ENCODE data around the gene HJV.

The HJV gene

DNA sequence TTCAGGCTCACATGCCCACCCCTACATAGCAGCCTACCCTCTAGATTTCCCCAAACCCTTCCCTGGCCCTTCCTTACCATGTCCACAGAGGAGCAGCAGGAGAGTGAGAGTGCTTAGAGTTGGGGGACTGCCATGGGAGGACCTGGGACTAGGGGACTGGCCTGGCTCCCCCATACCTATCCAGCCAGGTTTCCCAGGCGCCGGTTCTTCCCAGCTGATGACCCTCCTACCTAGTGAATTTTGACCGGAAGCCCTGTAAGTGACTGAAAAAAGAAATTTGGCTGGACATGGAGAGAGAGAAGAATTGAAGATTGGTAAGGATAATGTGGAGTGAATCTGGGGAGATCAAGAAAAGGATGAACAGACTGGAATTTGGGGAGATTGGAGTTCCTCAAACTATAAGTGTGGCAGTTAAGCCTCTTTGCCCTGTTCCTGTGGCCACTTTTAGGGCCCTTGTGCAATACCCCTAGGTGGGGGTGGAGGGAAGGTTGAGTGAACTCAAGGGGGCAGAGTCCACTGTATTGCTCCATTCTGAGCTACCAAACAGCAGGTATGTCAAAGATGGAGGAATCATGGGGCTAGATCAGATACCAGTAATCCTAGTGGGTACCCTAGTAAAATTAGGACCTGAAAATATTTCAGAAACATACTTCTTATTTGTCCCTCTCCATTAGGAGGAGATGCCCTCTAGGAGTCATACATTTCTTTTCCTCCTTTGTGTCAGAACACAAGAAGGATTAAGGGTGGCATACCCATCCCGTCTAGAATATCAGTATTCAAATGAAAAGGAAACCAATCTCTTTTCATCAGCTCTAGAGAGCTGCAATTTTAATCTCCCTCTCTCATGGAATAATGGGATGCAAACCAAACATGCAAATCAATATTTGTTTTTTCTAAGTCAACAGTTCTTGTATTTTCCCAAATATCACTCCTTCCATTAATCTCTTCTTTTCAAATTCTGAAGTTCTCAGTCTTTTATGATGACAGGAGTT lies 1.2 kb downstream of the HJV start:
- TF ChIP-seq FOXM1 (IDR thresholded peaks at IDR 0.05; ENCODE audit: borderline replicate concordance, low read depth) (no peak), CEBPB (IDR thresholded peaks at IDR 0.05) (no peak), EP300 (IDR thresholded peaks at IDR 0.05; ENCODE audit: borderline replicate concordance) (no peak), TEAD4 (IDR thresholded peaks at IDR 0.05) (no peak), YY1 (IDR thresholded peaks at IDR 0.05; ENCODE audit: low read depth) (no peak), EGR1 (IDR thresholded peaks at IDR 0.05) (no peak), RAD21 (IDR thresholded peaks at IDR 0.05; ENCODE audit: low read depth) (no peak), TAF1 (IDR thresholded peaks at IDR 0.05; ENCODE audit: low read depth) (no peak), CREB1 (IDR thresholded peaks at IDR 0.05; ENCODE audit: low read depth) (no peak), NFIC (IDR thresholded peaks at IDR 0.05) (no peak), TCF12 (IDR thresholded peaks at IDR 0.05; ENCODE audit: low read depth) (no peak), ZBTB7A (IDR thresholded peaks at IDR 0.05; ENCODE audit: low read depth) (no peak)
- TF ChIP-seq, protein P1, sequence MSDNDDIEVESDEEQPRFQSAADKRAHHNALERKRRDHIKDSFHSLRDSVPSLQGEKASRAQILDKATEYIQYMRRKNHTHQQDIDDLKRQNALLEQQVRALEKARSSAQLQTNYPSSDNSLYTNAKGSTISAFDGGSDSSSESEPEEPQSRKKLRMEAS (IDR thresholded peaks at IDR 0.05) = no peak
- TF ChIP-seq, protein P2, sequence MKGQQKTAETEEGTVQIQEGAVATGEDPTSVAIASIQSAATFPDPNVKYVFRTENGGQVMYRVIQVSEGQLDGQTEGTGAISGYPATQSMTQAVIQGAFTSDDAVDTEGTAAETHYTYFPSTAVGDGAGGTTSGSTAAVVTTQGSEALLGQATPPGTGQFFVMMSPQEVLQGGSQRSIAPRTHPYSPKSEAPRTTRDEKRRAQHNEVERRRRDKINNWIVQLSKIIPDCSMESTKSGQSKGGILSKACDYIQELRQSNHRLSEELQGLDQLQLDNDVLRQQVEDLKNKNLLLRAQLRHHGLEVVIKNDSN (IDR thresholded peaks at IDR 0.05) = no peak
- TF ChIP-seq, protein P3, sequence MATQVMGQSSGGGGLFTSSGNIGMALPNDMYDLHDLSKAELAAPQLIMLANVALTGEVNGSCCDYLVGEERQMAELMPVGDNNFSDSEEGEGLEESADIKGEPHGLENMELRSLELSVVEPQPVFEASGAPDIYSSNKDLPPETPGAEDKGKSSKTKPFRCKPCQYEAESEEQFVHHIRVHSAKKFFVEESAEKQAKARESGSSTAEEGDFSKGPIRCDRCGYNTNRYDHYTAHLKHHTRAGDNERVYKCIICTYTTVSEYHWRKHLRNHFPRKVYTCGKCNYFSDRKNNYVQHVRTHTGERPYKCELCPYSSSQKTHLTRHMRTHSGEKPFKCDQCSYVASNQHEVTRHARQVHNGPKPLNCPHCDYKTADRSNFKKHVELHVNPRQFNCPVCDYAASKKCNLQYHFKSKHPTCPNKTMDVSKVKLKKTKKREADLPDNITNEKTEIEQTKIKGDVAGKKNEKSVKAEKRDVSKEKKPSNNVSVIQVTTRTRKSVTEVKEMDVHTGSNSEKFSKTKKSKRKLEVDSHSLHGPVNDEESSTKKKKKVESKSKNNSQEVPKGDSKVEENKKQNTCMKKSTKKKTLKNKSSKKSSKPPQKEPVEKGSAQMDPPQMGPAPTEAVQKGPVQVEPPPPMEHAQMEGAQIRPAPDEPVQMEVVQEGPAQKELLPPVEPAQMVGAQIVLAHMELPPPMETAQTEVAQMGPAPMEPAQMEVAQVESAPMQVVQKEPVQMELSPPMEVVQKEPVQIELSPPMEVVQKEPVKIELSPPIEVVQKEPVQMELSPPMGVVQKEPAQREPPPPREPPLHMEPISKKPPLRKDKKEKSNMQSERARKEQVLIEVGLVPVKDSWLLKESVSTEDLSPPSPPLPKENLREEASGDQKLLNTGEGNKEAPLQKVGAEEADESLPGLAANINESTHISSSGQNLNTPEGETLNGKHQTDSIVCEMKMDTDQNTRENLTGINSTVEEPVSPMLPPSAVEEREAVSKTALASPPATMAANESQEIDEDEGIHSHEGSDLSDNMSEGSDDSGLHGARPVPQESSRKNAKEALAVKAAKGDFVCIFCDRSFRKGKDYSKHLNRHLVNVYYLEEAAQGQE (IDR thresholded peaks at IDR 0.05; ENCODE audit: low read depth) = no peak

DNA sequence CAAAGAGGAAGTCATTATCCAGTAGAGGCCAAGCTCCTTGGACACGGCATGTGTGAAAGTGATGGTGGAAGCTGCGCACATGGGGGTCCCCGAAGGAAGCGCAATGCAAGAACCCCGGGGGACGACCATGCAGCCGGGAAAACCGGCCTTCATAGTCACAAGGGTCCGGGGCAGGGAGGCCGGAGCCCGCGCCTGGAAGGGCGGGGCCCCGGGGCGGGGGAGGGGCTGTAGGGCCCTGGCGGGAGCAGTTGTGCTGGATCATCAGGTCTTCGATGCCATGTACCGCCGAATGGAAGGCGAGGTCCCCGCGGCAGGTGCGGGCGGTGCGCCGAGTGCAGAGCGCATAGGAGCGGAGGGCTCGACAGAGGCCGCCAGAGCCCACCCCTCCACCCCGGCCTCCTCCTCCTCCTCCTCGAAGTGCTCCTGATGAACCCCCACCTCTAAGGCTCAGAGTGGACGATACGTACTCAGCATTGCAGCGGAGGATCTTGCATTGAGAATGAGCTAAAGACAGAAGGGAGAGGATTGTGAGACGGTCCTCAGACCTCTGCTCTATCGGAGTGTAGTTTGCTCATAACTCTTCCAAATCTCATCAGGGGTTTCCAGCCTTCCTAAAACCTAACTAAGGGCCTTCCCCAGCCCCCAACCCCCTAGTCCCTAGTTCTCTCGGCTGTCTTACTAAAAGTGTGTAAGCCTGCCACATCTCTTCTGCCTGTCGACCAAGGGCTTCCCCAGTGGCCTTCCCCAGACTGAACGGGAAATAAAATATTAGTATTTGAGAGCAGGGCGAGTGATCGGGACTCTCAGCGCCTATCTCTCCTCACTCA lies 2.1 kb downstream of the HJV start:
- no peak for TF ChIP-seq TAF1 (IDR thresholded peaks at IDR 0.05; ENCODE audit: low read depth)
- TF ChIP-seq CEBPB (IDR thresholded peaks at IDR 0.05) = no peak
- TF ChIP-seq CREB1 (IDR thresholded peaks at IDR 0.05; ENCODE audit: low read depth) = no peak
- TF ChIP-seq, protein P2 (IDR thresholded peaks at IDR 0.05) = no peak
- TF ChIP-seq TCF12 (IDR thresholded peaks at IDR 0.05; ENCODE audit: low read depth) = no peak
- TF ChIP-seq, protein P1 (IDR thresholded peaks at IDR 0.05) = no peak
- no peak for TF ChIP-seq EGR1 (IDR thresholded peaks at IDR 0.05)

DNA sequence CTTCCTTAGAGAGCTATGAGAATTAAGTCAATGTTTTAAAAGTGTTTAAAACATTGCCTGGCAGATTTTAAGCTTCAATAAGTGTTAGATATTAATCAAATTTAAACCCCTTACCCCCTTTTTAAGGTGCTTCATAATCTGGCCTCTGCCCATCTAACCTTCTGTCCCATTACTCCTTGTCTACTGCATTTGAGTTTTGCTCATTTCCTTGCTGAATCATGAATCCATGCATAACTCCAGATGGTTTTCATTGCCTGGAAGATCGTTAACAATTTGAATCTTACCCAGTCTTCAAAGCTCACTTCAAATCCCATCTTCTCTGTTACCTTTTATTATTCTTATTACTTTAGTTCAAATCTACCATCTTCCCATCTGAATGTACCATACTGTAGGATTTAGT lies 4.6 kb downstream of the HJV start:
- no peak for TF ChIP-seq CEBPB (IDR thresholded peaks at IDR 0.05)
- TF ChIP-seq, protein P3 (IDR thresholded peaks at IDR 0.05; ENCODE audit: low read depth) = no peak
- TF ChIP-seq TEAD4 (IDR thresholded peaks at IDR 0.05) = no peak
- TF ChIP-seq CREB1 (IDR thresholded peaks at IDR 0.05; ENCODE audit: low read depth) = no peak
- TF ChIP-seq YY1 (IDR thresholded peaks at IDR 0.05; ENCODE audit: low read depth) = no peak
- TF ChIP-seq, protein P1 (IDR thresholded peaks at IDR 0.05) = no peak
- TF ChIP-seq RAD21 (IDR thresholded peaks at IDR 0.05; ENCODE audit: low read depth) = no peak
- no peak for TF ChIP-seq EP300 (IDR thresholded peaks at IDR 0.05; ENCODE audit: borderline replicate concordance)
- no peak for TF ChIP-seq NFIC (IDR thresholded peaks at IDR 0.05)

DNA sequence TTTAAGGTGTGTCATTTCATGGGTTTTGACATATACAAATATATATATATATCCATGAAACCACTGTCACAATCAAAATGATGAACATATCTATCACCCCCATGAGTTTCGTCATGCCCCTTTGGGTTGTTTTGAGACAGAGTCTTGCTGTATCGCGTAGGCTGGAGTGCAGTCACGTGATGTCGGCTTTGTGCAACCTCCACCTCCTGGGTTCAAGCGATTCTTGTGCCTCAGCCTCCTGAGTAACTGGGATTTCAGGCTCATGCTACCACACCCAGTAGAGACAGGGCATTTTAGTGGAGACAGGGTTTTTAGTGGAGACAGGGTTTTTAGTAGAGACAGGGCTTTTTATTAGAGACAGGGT lies 8.0 kb downstream of the HJV start:
- TF ChIP-seq, protein P1 (IDR thresholded peaks at IDR 0.05) = no peak
- TF ChIP-seq TAF1 (IDR thresholded peaks at IDR 0.05; ENCODE audit: low read depth) = no peak
- no peak for TF ChIP-seq RAD21 (IDR thresholded peaks at IDR 0.05; ENCODE audit: low read depth)
- TF ChIP-seq ZBTB7A (IDR thresholded peaks at IDR 0.05; ENCODE audit: low read depth) = no peak
- TF ChIP-seq CEBPB (IDR thresholded peaks at IDR 0.05) = no peak
- TF ChIP-seq FOXM1 (IDR thresholded peaks at IDR 0.05; ENCODE audit: borderline replicate concordance, low read depth) = no peak
- TF ChIP-seq YY1 (IDR thresholded peaks at IDR 0.05; ENCODE audit: low read depth) = no peak
- no peak for TF ChIP-seq EGR1 (IDR thresholded peaks at IDR 0.05)

All from Ishikawa (cell line).